Kidney (tissue), 14 donors: Measurements from ENCODE around the gene DENND2A. TPM values are rescaled to one million over a fixed set of nuclear protein-coding genes. Genes with fewer than 3 reads are reported as not detected.

Experiments used
- DNase-seq, 5 donors: peaks; one replicate each; pipeline ENCODE4 v3.0.0-alpha.2; 2013 to 2020
- FAIRE-seq: peaks from 2 replicates; lab custom pipeline; 2012; peaks lifted over from hg19 to GRCh38; lab: Jason Lieb, UNC
- H3K27ac ChIP-seq, 2 donors: one replicate each; pipeline ENCODE4 v1.7.0; 2013; ENCODE audit warnings: low read depth in 2 of 2, low read length in 2 of 2, inconsistent platforms in 1 of 2
- H3K27me3 ChIP-seq: one replicate; pipeline ENCODE4 v1.7.1; 2013; ENCODE audit warnings: low read length, inconsistent platforms; ENCODE audit not compliant: control insufficient read depth, insufficient read depth
- H3K36me3 ChIP-seq, 3 donors: one replicate each; pipeline versions ENCODE4 v1.7.0 to v1.7.1; 2013; ENCODE audit warnings: low read length in 3 of 3, control low read depth in 1 of 3, inconsistent platforms in 1 of 3; ENCODE audit not compliant: insufficient read depth in 3 of 3, control insufficient read depth in 2 of 3
- H3K4me1 ChIP-seq, 3 donors: one replicate each; pipeline versions ENCODE4 v1.7.0 to v1.7.1; 2013; ENCODE audit warnings: low read length in 3 of 3, inconsistent platforms in 1 of 3, low read depth in 1 of 3; ENCODE audit not compliant: control insufficient read depth in 2 of 3, insufficient read depth in 2 of 3
- H3K4me3 ChIP-seq, 3 donors: one replicate each; pipeline versions ENCODE4 v1.7.0 to v1.8.1; 2013; ENCODE audit warnings: low read length in 3 of 3, control low read depth in 1 of 3, inconsistent platforms in 1 of 3
- H3K9ac ChIP-seq, 3 donors: one replicate each; pipeline versions ENCODE4 v1.7.0 to v1.7.1; 2013; ENCODE audit warnings: low read length in 3 of 3, control low read depth in 1 of 3, inconsistent platforms in 1 of 3
- H3K9me3 ChIP-seq, 3 donors: one replicate each; pipeline versions ENCODE4 v1.7.0 to v1.7.1; 2013; ENCODE audit warnings: low read length in 3 of 3, control low read depth in 1 of 3, inconsistent platforms in 1 of 3; ENCODE audit not compliant: control insufficient read depth in 2 of 3, insufficient read depth in 1 of 3
- CTCF ChIP-seq: IDR thresholded peaks from 3 replicates; pipeline ENCODE4 v1.5.1; 2012; ENCODE audit warnings: mild to moderate bottlenecking, moderate library complexity, borderline replicate concordance; ENCODE audit not compliant: insufficient read depth; ENCODE audit errors: extremely low read depth
- intact Hi-C: fragments of 100-400 bp; cut with DNase I; formaldehyde crosslinking; loops from one replicate; pipeline ENCODE4 v1.11.1; 2022
- polyA plus RNA-seq: library from polyadenylated mRNA; stranded (reverse); fragments of 350-450 nt; fragmentation: Illumina TruSeq; extraction: RNeasy Lipid Tissue Mini Kit (QIAGEN cat#74804); gene quantifications from one replicate; pipeline ENCODE4 v1.2.3, GENCODE V29; 2014; ENCODE audit warnings: low read depth, low replicate concordance; ENCODE audit not compliant: insufficient read depth
- total RNA-seq: library from RNA; stranded (reverse); fragmentation: NEBNext Ultra II Directional; extraction: Animal tissue kit (Norgen Biotek cat#: 25700); gene quantifications from one replicate; pipeline ENCODE4 v1.2.1, GENCODE V29; 2021
- donor health status: control.
- donor health status: control.
- donor health status: control.
- donor health status: control.
- donor health status: control.
- donor health status: DM: yes; HTN: yes; CAD: no.
- donor health status: Normal renal cell carcinoma (clear cell type).

Gene DENND2A
- total and polyA plus RNA-seq, 2 donors from 2014 or later = 6.5 to 18.0 TPM

- Histone ChIP-seq H3K27ac (no peak overlapping the region), H3K4me3 (peak overlapping the region in 1 of 3 donors; percentile 3), H3K9me3 (no peaks in the 10 kb centered on the region), H3K4me1 (peaks cover 0 to 3% (median 2%) of the 10 kb centered on the region in 3 donors), H3K9ac (no peak overlapping the region), H3K27me3 (no peaks in the 10 kb centered on the region), H3K36me3 (no peaks in the 10 kb centered on the region)
- DNase-seq (no peak), FAIRE-seq (no peak)
- intact Hi-C loops = no loop called here
- TF ChIP-seq CTCF = no peak
These were observed 163.8 kb downstream of the DENND2A start for GRCh38 chr7:140476698-140477261.

GRCh38 chr7:140475747-140476333 is 164.8 kb downstream of the DENND2A start:
- peak in 3 of 5 donors; percentile 23 to 77 (median 74) for DNase-seq
- peak; percentile 25 for FAIRE-seq
- peak; percentile 49 for TF ChIP-seq CTCF
- Histone ChIP-seq H3K4me3 (no peak overlapping the region), H3K27me3 (no peaks in the 10 kb centered on the region), H3K4me1 (peaks cover 0 to 3% (median 2%) of the 10 kb centered on the region in 3 donors), H3K36me3 (peaks cover 0 to 4% (median 0%) of the 10 kb centered on the region in 3 donors), H3K27ac (no peak overlapping the region), H3K9me3 (no peaks in the 10 kb centered on the region), H3K9ac (no peak overlapping the region)
- intact Hi-C loops = no loop called here

Other genes starting within 250 kb of the DENND2A start
- gene SLC37A3, start 242.3 kb downstream of the DENND2A start, total RNA-seq = 50.3 TPM
- gene SLC37A3, start 242.3 kb downstream of the DENND2A start, polyA plus RNA-seq = 19.5 TPM
- 11.5 TPM for gene RAB19, start 236.8 kb downstream of the DENND2A start, total RNA-seq
- 0.82 TPM for gene RAB19, start 236.8 kb downstream of the DENND2A start, polyA plus RNA-seq
- 106 TPM for gene MKRN1, start 161.3 kb downstream of the DENND2A start, total RNA-seq
- 48.8 TPM for gene MKRN1, start 161.3 kb downstream of the DENND2A start, polyA plus RNA-seq
- gene ADCK2, start 32.1 kb upstream of the DENND2A start, total RNA-seq = 18.7 TPM
- gene ADCK2, start 32.1 kb upstream of the DENND2A start, polyA plus RNA-seq = 18.8 TPM
- gene NDUFB2, start 55.9 kb upstream of the DENND2A start, total RNA-seq = 255 TPM
- 998 TPM for gene NDUFB2, start 55.9 kb upstream of the DENND2A start, polyA plus RNA-seq